HG02678 (cell line): Measurements from ENCODE around the gene PBX3.

ENCODE experiments used
- ATAC-seq: cut with Tn5 transposase; IDR thresholded peaks from one replicate; pipeline ENCODE4 v1.9.1; 2021; ENCODE audit warnings: mild to moderate bottlenecking, moderate library complexity; ENCODE audit not compliant: unreplicated experiment

The PBX3 gene

DNA sequence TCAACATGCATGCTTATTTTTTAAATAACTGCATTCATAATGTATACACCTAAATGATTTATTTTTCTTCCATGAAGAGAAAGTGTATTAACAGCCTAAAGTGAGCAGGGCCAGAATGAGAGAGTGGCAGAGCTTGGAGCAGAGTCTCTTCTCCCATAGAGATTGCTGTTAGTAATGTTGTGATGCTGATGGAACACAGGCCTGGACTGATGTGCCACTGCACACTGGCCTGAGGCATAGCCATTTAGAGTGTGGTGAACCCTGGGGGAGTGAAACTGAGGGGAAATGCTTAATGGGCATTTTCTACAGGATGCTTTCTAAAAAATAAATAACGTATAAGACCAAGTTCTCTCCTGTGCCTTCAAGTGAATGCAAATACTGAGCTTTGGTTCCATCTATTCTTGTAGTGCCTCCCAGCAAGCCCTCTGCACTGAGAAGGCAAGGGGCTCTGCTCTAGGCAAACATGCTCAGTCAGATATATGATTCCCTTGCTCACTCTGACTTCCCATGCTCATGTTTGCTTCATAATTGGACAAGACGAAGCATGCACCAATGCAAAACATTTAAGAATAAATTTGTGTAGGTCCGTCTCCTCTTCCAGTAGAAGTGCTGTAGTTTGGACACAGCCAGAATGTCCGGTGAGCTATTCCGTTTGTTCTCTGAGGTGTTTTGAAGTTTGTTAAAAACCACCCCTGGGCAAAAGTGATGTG, 185.7 kb downstream of the PBX3 start:
- ATAC-seq: no peak

DNA sequence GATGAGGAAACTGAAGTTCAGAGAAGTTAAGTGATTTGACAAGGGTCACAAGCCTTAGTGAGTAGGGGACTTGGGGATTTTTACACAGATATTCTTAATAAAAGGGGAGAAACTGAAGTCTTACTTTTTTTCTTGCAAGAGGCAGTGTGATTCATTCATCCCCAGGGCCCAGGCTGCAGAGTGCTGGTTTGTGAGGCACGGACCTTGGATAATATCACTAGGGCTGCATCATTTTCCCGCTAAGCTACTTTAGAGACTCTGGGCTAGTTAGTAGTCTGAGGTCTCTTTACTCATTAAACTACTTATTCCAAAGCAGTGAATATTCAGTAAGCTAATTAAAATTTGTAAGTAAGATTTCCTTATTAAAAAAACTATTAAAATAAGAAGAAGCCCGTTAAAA, 195.0 kb downstream of the PBX3 start:
- ATAC-seq: no peak

DNA sequence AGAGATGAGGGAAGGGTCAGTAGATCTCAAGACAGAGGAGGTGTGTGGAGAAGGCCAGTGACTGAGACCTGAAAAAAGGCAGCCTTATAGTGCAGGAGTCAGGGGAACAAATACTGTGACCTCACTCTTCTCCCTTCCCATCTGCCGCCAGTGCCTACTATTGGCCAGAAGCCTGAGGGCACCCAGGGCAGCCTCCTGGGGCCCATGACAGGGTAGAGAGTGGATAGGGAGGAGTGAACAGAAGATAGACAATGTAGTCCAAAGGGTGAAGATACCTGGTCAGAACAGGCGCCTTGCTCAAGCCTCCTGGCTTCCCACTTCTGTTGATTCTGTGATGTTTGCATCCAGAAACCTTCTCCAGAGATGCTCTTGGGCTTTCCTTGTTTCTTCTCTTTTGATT, 196.7 kb downstream of the PBX3 start:
- ATAC-seq: no peak

DNA sequence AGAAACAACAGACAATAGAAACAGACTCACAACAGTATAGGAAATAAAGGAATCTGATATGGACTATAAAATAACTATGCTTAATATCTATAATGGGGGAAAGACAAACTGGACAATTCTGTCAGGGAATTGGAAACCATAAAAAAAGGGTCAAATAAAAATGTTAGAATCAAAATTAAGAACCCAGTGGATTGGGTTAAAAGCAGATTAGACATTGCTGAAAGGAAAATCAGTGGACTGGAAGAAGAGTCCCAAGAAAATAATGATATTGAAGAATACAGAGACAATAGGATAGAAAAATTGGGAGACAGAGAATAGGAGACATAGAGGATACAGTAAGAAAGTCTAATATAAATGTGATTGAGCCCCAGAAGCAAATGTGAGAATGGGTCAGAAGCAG, 199.2 kb downstream of the PBX3 start:
- ATAC-seq: no peak

DNA sequence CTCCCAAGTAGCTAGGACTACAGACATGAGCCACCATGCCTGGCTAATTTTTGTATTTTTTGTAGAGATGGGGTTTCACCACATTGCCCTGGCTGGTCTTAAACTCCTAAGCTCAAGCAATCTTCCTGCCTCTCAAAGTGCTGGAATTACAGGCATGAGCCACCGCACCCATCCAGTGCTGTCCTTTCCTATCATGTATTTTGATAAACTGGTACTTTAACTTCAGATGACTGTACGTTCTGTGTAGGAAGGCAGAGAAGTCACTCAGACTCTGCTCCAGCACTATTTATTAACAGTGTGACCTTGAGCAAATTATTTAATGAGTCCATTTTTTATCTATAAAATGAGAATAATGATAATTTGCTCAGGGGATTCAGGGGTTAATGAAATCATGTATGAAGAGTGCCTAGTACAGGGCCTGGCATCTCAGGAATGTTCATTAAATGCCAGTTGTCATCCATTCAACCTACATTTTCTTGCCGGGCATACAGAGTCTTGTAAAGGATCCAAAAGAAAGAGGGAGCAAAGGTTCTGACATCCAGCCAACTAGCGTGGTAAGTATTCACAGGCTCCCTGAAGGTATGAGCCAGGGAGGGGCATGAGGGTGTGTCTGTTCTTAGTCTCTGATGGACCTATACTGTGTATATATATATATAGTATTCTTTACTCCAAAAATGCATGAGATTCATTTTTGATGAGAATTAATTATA, 201.9 kb downstream of the PBX3 start:
- no peak for ATAC-seq

DNA sequence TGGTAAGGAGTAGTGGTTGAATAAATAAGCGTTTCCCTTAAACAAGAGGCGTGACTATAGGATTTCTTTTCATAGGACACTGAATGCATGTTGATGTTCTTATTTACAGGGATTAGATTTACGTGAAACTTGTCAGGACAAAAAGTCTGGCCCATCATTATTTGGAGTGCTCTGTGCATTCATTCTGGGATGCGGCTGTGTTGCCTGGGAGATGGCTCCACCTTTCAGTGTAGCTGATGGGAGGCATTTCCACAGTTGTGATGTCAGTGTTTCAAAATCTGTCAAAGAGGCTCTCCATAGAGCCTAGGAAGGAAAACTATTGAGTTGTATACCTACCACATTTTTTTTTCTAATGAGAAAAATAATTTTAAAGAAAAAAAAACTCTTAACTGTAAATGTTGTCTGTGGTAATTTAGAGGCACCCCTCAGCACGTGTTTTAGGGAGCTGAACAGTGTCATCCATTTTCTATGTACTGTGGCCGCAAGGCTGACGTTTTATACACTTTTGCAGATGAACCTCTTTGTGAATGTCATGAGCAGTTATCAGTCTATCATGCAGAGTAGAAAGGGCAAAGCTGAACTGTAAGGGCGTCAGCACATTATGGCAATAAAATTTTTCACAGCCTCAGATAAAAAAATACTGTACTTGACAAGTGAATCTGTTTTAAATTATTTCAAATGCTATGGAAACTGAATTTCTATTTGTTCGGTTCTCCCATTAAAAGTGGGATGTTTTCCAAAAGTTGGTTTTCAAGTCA, 202.7 kb downstream of the PBX3 start:
- ATAC-seq: no peak

DNA sequence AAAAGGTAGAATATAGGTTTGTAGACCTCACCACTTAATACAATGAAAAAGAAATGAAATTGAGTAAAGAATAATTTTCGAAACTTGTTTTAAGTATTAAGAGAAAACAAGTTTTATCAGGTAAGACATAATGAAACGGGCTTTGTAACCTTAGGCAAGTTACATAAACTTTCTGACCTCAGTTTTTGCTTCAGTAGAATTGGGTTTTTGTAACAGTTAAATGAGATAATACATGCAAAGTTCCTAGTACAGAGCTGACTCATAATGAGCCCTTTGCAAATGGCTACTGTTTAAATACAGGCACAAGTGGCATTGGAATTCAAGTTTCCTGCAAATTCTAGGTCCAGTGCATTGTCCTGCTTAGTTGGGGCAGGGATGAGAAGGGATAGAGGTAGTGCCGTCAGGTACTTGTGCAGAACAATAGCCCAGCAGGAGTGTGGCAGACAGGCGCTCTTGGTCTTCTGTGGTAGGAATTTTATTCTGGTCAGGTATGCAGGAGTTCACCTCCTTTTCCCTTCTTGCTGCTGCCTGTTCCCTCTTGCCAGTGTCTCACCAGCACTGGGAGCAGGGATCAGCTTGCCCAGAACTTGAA, 203.8 kb downstream of the PBX3 start:
- no peak for ATAC-seq

DNA sequence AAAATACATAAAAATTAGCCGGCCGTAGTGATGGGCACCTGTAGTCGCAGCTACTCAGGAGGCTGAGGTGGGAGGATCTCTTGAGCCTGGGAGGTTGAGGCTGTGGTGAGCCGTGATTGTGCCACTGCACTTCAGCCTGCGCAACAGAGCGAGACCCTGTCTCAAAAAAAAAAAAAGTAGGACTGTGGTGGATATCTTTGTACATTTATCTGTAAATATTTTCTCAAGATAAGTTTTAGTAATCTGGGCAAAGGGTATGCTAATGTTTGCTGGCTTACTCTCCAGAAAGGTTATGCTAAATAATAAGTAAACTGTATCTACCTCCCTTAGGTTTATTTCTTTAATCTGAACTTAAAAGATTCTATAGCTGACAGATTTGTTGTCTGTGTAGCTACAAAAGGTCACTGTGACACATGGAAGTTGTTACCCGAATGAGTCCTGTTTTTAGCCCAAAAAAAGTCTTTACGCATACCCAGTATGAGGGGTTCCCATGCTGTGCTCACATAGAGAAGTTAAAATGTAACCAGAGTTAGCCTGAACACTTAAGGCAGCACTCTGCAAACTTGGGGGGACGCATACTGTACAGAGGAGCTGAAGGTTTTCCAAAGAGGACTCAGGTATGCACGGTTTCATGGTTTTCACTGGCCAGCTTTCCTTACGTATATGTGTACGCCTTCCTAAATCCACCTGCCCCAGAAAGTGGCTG, 206.3 kb downstream of the PBX3 start:
- no peak for ATAC-seq

DNA sequence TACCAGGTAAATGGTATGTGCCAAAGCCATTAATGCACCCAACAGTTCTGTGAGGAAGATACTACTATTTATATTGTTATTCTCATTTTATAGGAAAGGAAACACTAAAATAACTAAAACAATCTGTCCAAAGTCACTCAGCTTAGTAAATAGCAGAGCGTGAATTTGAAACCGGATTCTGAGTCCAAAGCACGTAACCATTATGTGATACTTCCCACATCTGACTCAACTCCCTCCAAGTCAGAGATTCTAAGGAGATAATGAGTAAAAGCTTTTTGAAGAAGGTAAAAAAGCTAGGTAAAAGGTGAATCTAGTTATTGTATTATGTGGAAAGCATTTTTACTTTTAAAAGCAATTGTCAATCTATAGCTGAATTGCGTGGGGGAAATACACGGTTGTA, 208.9 kb downstream of the PBX3 start:
- no peak for ATAC-seq

DNA sequence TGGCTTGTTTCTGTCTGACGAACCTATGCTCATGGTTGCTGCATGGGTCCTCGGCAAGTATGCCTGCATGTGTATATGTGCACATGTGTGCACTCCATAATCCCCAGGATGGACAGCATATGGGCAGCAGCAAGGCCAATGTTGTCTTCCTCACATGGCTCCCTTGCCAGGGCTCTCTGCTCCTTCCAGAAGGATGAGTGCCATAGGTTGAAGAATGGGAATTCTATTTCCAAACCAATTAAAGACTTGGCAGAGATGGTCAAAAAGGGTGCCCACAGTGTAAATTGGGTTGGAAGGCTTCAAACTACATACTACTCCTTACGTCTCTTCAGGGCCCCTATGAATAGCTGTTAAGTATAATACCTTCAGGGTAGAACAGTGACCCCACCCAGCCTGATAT, 212.1 kb downstream of the PBX3 start:
- no peak for ATAC-seq

DNA sequence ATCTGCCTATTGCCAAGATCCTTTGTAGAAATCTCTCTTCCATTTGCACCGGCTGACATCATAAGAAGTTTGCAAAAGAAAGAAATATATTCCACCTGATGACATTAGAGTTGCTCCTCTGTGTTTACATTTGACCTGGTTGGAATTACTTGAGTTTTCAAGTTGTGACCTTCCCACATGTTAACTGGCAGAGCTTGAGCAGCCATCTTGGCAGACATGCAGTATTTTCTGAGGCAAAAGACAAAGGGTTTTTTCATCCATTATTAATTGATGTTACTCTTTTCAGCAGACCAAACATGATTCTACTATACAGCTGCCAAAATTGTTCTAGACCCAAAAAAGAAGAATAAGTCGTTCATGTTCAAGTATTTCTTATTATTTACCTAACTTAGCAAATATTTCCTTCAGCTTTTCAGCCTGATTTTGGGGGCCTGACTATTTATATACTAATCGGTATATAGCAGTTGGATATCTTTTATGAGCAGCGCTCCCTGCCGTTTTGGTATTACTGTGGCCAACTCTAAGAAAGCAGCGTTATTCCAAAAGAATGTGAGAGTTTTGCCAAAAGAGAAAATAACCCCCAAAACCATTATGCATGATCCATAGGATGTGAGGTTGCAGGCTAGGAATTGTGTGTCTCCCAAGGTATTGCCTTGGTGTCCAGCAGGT, 212.9 kb downstream of the PBX3 start:
- no peak for ATAC-seq

DNA sequence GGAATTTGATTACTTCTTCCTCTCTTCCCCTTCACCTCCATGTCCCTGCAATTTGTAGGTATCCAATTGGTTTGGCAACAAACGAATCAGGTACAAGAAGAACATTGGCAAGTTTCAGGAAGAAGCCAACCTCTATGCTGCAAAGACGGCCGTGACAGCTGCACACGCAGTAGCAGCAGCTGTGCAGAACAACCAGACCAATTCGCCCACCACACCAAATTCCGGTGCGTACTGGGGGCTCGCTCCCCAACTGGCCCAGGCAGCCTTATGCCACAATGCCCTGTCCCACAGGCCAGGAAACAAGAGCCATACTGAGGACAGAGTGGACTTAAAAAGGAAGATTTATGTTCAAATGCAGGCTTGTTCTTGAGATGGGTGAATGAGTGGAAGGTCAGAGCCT, 213.5 kb downstream of the PBX3 start:
- no peak for ATAC-seq

DNA sequence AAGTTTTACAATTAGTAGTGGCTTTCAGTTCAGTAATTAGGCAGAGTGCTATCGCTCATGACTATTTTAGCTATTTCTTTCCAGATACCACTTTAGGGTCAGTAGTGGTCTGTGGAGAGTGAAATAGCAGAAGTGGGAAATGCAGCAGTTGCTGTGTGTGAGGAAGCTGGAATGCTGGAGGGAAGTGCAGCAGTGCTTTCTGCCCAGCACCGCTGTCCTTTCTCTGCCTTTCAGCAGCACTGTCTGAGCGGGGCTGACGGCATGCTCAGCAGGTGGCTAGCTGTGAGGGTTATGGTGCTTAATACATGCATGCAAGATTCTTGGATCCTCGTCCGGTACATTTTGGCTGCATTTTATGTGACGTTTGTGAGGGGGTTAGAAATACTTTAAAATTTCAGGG, 213.9 kb downstream of the PBX3 start:
- no peak for ATAC-seq

DNA sequence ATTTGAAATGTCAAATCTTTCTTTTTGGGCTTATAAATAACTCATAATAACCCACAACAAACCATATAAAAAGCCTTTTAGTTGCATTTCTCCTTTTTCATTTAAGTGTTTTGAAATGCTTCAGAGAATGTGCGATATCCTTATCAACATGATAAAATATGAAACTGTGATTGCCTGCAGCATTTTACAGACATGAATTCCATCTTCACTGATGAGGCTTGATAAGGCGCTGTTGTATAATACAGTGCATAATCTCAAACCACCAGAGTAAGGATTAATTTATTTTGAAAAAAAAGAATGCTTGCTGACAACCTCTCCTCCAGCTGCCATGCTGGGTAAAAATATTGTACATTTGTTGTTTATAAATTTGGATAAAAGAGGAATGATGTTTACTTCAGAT, 216.8 kb downstream of the PBX3 start:
- ATAC-seq: no peak

DNA sequence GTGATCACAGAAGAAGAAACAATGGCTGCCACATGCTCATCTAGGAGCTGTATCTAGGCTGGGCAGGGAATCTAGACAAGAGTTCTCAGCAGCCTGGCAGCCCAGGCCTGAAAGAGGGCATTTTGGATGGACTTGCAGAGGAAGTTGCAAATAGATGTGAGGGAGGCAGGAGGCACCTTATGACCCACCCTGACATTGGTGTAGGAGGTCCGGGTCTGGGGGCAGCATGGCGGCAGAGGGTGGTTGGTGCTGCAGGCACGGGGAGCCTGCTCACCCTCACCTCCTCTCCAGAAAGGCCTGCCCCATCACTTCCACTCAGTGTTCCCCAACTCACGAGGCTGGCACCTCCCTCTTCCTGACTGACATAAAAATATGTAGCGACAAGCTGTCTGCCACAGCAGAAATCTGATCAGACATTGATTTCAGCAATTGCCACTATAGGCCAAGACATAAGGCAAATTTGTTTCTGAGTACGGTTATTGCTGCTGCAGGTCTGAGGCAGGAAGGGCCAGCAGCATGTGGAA, 217.6 kb downstream of the PBX3 start:
- ATAC-seq: no peak

DNA sequence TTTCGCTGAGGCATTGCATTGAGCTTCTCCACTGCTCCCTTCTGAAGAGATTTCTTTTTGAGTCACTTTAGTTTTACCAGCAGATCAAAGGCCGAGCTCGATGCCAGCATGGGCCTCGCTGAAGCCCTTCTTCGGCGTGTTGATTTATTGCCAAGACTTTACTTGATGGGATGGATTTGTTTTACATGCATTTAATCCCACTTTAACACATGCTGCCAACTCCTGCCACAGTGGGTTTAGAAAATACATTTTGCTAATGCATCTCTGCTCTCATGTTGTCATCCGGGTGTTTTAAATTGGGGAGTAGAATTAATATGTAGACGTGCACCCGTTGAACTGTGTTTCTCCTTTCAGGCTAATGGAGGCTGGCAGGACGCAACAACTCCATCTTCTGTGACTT, 218.3 kb downstream of the PBX3 start:
- no peak for ATAC-seq

DNA sequence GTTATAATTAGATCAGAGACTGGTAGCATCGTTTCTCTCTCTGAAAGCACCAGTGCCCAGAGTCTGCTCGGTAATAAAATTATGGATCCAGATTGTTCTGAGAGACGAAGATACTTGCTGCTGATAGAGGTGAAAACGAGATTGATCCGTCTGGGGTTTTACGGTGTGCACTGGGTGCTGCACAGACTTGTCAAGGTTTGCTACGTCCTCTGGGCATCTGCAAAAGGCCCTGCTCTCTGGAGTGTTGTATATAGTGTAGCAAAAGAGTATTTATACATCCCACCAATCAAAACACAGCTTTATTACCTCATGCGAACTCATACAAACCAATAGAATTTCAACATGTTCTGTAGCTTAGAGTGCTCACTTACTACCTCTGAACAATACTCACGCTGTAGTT, 219.3 kb downstream of the PBX3 start:
- no peak for ATAC-seq

DNA sequence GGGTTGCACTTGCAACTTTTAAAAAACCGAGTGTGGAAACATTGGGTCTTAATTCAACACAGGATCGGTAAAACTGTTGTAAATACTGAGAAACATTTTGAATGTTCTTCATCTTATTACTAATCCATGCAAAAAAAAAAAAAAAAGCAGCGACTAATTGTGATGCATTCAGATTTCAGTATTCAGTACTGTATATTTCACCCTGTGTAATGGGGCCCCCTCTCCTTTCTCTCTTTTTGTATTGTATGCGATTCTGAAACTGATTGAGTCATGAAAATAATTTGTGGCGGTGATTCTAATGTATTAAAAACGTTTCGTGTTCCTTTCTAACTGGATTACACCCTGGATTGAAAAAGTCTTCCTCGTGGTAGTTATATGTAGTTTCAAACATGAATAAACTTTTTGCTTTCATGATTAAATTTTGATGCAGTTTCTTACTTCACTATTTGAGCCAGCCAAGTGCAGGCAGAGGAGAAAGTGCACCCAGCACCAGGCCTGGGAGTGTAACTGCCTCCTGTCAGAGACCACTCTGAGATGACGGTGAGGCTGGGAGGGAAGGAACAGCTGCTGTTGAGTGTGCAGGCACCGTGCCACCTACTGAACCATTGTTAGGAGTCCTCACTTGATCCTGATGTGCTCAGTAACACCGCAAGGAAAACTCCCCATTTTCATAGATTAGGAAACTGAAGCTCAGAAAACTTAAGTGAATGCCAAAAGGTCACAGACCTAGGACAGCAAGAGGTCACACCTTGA, 220.0 kb downstream of the PBX3 start:
- no peak for ATAC-seq

DNA sequence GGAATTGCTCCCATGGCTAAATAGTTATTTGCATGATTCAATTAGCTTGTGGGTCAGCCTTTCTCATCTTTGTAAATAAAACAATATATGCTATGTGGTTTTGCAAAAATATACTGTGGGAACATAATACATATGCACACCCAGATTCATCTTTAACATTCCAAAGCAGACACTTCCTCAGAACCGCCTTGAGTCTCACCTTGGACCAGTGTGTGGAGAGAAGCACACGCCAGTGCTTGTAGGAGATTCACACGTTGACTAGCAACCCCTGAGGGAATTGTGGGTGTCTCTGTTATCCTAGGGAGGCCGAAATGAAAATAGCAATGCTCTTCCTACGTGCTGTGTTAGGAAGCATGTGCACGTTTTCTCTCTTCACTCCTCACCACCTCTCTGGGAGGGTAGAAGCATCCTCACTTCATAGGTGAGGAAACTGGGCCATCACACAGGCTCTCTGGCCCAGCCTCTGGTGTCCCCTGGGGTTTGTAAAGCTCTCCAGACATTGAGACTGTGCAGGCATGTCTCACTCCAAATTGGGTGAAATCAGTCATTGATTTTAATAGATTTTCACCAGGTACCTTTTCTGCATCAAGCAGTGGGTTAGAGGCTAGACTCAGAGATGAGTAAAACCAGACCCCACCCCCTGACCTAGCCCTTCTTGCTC, 221.7 kb downstream of the PBX3 start:
- ATAC-seq: no peak
